Upper lobe of right lung (tissue), 1 donor: ENCODE results near the gene ARPC1A. TPM values are rescaled to one million over a fixed set of nuclear protein-coding genes. Genes with fewer than 3 reads are reported as not detected.

ENCODE experiments used
- ATAC-seq: fragments of 200-7000 bp; cut with Tn5 transposase; one replicate; pipeline ENCODE4 v1.9.1; 2020; ENCODE audit warnings: mild to moderate bottlenecking, moderate library complexity
- DNase-seq: peaks from one replicate; pipeline ENCODE4 v3.0.0-alpha.2; 2020
- H3K27ac ChIP-seq: fragments of 200-600 bp; one replicate; pipeline ENCODE4 v1.8.0; 2022
- H3K27me3 ChIP-seq: fragments of 200-600 bp; one replicate; pipeline ENCODE4 v1.8.0; 2022; ENCODE audit warnings: mild to moderate bottlenecking
- H3K36me3 ChIP-seq: fragments of 200-600 bp; one replicate; pipeline ENCODE4 v1.8.0; 2022
- H3K4me1 ChIP-seq: fragments of 200-600 bp; one replicate; pipeline ENCODE4 v1.8.0; 2022
- H3K4me3 ChIP-seq: fragments of 200-600 bp; one replicate; pipeline ENCODE4 v1.8.0; 2022; ENCODE audit warnings: mild to moderate bottlenecking
- H3K9me3 ChIP-seq: fragments of 200-600 bp; one replicate; pipeline ENCODE4 v1.8.0; 2022
- intact Hi-C: fragments of 100-400 bp; cut with DNase I; formaldehyde crosslinking; loops from one replicate; pipeline ENCODE4 v1.11.0; 2022
- total RNA-seq: library from RNA; stranded (reverse); fragmentation: NEBNext Ultra II Directional; extraction: Animal tissue kit (Norgen Biotek cat#: 25700); gene quantifications from one replicate; pipeline ENCODE4 v1.2.1, GENCODE V29; 2021
- TF ChIP-seq, protein P1 (sequence below): fragments of 200-600 bp; IDR thresholded peaks from one replicate; pipeline ENCODE4 v1.8.0; 2022; ENCODE audit warnings: antibody characterized with exemption
- donor health status: DM: no; HTN: yes; CAD: no; lungs with severe emphysema.

Gene ARPC1A
- total RNA-seq, 1 donor from 2014 or later = 137 TPM

DNA sequence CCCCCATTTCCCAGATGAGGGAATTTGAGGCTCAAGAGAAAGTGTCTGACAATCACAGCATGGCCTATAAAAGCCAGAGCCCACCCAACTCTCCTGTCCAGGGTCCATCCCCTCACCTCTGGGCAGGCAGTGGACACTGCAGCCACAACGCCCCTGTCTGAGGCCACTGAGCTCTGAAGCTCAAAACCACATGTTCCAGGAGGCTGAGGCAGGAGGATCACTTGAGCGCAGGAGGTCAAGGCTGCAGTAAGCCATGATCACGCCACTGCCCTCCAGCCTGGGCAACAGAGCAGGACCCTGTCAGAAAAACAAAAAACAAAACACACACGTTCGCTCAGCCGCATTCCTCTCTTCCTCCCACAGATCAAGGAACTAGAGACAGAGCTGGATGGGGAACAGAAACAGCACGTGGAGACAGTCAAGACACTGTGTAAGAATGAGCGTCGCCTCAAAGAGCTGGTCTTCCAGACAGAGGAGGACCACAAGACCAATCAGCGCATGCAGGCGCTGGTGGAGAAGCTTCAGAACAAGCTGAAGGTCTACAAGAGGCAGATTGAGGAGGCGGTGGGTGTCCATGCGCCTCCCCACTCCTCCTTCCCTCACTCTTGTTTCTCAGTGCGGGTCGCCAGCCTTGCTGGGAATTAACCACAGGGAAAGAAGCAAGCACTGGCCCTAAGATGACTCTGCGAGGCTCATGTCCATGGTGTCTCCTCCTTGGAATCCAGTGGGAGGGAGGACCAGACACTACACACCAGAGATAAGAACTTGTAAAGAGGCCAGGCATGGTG lies 20.0 kb upstream of the ARPC1A start:
- Histone ChIP-seq H3K36me3 (no peaks in the 10 kb centered on the region), H3K4me1 (no peaks in the 10 kb centered on the region), H3K27ac (no peak overlapping the region), H3K4me3 (no peak overlapping the region), H3K27me3 (no peaks in the 10 kb centered on the region), H3K9me3 (no peaks in the 10 kb centered on the region)
- ATAC-seq (peak; percentile 33), DNase-seq (peak; percentile 40)
- intact Hi-C loops = no loop called here
- TF ChIP-seq, protein P1, sequence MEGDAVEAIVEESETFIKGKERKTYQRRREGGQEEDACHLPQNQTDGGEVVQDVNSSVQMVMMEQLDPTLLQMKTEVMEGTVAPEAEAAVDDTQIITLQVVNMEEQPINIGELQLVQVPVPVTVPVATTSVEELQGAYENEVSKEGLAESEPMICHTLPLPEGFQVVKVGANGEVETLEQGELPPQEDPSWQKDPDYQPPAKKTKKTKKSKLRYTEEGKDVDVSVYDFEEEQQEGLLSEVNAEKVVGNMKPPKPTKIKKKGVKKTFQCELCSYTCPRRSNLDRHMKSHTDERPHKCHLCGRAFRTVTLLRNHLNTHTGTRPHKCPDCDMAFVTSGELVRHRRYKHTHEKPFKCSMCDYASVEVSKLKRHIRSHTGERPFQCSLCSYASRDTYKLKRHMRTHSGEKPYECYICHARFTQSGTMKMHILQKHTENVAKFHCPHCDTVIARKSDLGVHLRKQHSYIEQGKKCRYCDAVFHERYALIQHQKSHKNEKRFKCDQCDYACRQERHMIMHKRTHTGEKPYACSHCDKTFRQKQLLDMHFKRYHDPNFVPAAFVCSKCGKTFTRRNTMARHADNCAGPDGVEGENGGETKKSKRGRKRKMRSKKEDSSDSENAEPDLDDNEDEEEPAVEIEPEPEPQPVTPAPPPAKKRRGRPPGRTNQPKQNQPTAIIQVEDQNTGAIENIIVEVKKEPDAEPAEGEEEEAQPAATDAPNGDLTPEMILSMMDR = no peak

DNA sequence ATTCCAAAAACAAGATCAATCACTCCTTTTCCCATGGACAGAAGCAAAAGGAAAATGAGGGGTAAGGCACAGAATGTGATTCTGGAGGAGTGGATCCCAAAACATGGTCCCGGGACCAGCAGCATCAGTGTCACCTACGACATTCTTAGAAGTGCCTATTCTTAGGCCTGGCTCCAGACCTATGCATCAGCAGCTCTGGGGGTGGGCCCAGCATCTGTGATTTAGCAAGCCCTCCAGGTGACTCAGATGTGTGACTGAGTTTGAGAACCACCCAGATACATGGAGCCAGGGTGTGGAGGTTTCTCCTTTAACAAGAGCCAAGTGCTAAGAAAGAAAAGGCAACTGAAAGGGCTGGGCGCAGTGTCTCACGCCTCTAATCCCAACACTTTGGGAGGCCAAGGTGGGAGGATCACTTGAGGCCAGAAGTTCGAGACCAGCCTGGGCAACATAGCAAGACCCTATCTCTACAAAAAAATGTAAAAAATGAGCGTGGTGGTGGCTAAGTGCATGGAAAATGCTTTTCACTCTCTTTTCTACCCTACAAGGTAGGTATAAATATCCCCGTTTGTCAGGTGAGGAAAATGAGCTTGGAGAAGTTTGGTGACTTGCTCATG lies 17.1 kb upstream of the ARPC1A start:
- intact Hi-C loops = no loop called here
- no peak for DNase-seq
- no peaks in the 10 kb centered on the region for H3K36me3 ChIP-seq
- H3K4me1 ChIP-seq = peaks cover 3% of the 10 kb centered on the region
- H3K9me3 ChIP-seq = no peaks in the 10 kb centered on the region
- no peak for ATAC-seq
- H3K27ac ChIP-seq = no peak overlapping the region
- TF ChIP-seq, protein P1 = no peak
- no peak overlapping the region for H3K4me3 ChIP-seq
- H3K27me3 ChIP-seq = no peaks in the 10 kb centered on the region

DNA sequence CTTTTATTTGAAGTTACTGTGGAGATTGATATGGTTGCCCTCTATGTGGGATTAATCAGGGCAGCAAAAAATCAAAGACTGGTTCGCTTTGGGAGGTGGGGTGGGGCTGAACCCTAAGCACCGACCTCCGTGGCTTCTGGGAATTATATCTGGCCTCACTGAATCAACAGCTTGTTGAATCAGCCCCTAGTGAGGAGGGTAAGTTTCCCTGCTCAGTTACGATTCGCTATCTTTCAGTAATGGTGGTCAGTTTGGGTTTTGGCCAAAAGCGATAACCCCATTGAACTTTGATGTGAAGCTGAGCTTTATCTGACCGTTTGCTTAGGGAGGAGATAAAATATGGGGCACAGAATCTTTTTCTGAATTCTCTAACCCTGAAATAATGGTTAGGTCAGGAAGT lies 16.6 kb upstream of the ARPC1A start:
- no peaks in the 10 kb centered on the region for H3K36me3 ChIP-seq
- H3K4me3 ChIP-seq = no peak overlapping the region
- H3K27me3 ChIP-seq = no peaks in the 10 kb centered on the region
- no peak for DNase-seq
- no peak for ATAC-seq
- intact Hi-C loops = no loop called here
- no peaks in the 10 kb centered on the region for H3K9me3 ChIP-seq
- H3K4me1 ChIP-seq = peaks cover 3% of the 10 kb centered on the region
- no peak overlapping the region for H3K27ac ChIP-seq
- TF ChIP-seq, protein P1 = no peak

GRCh38 chr7:99310004-99310403 lies 15.7 kb upstream of the ARPC1A start:
- H3K4me1 ChIP-seq = peaks cover 3% of the 10 kb centered on the region
- H3K27ac ChIP-seq = no peak overlapping the region
- H3K36me3 ChIP-seq = no peaks in the 10 kb centered on the region
- no peak for ATAC-seq
- no peak overlapping the region for H3K4me3 ChIP-seq
- DNase-seq = no peak
- H3K27me3 ChIP-seq = no peaks in the 10 kb centered on the region
- H3K9me3 ChIP-seq = no peaks in the 10 kb centered on the region
- TF ChIP-seq, protein P1 = no peak
- intact Hi-C loops = loop anchor here (5.0 kb wide), 1 partner anchor 268 kb away; no protein-coding TSS in a partner anchor

DNA sequence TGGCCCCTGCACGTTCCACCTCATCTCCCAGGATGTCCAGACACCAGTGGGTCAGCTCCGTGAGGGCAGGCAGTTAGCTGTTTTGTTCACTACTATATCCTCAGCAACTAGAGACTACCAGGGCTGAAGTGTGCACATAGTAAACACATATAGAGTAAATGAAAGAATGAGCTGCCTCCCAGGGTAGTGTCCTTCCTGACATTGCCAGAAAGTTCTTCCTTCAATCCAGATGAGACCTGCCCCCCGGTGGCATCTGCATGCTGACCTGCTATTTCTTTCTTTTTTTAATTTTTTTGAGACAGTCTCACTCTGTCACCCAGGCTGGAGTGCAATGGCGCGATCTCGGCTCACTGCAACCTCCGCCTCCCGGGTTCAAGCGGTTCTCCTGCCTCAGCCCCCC lies 14.0 kb upstream of the ARPC1A start:
- H3K27ac ChIP-seq = no peak overlapping the region
- no peaks in the 10 kb centered on the region for H3K27me3 ChIP-seq
- TF ChIP-seq, protein P1 = no peak
- peaks cover 3% of the 10 kb centered on the region for H3K4me1 ChIP-seq
- no peaks in the 10 kb centered on the region for H3K36me3 ChIP-seq
- ATAC-seq = no peak
- no peak for DNase-seq
- no peaks in the 10 kb centered on the region for H3K9me3 ChIP-seq
- H3K4me3 ChIP-seq = no peak overlapping the region
- intact Hi-C loops = loop anchor here (5.0 kb wide), 1 partner anchor 269 kb away; no protein-coding TSS in a partner anchor
